Parathyroid adenoma (tissue), 2 donors: ENCODE measurements around the gene MTCH1.

Experiments
- H2AFZ ChIP-seq: fragments of 300-600 bp; sonication (generic); one replicate; pipeline ENCODE4 v1.7.0; 2017; ENCODE audit warnings: antibody characterized with exemption, mild to moderate bottlenecking
- H3K27ac ChIP-seq: fragments of 300-600 bp; sonication (generic); one replicate; pipeline ENCODE4 v1.7.0; 2017
- H3K27me3 ChIP-seq: fragments of 300-600 bp; sonication (generic); one replicate; pipeline ENCODE4 v1.7.0; 2017; ENCODE audit warnings: low read length; ENCODE audit not compliant: control insufficient read depth, insufficient read depth
- H3K36me3 ChIP-seq: fragments of 300-600 bp; sonication (generic); one replicate; pipeline ENCODE4 v1.7.0; 2017; ENCODE audit warnings: low read length; ENCODE audit not compliant: control insufficient read depth, insufficient read depth
- H3K4me1 ChIP-seq: fragments of 300-600 bp; sonication (generic); one replicate; pipeline ENCODE4 v1.7.0; 2017; ENCODE audit warnings: control low read depth
- H3K4me2 ChIP-seq: fragments of 300-600 bp; sonication (generic); one replicate; pipeline ENCODE4 v1.7.0; 2017; ENCODE audit warnings: low read length
- H3K4me3 ChIP-seq: fragments of 300-600 bp; sonication (generic); one replicate; pipeline ENCODE4 v1.7.0; 2017; ENCODE audit warnings: low read depth, low read length
- H3K79me2 ChIP-seq: fragments of 300-600 bp; sonication (generic); one replicate; pipeline ENCODE4 v1.7.0; 2017; ENCODE audit warnings: control low read depth
- H3K9ac ChIP-seq: fragments of 300-600 bp; sonication (generic); one replicate; pipeline ENCODE4 v1.7.0; 2017; ENCODE audit warnings: mild to moderate bottlenecking
- H3K9me3 ChIP-seq: fragments of 300-600 bp; sonication (generic); one replicate; pipeline ENCODE4 v1.7.0; 2017; ENCODE audit warnings: low read length; ENCODE audit not compliant: control insufficient read depth
- TF ChIP-seq, protein P1 (sequence below): fragments of 300-600 bp; sonication (generic); IDR thresholded peaks from one replicate; pipeline ENCODE4 v1.7.0; 2017; ENCODE audit warnings: antibody characterized with exemption, mild to moderate bottlenecking
- donor health status: primary hyperparathyroidism.

The MTCH1 gene

GRCh38 chr6:36955671-36956445 is 30.1 kb downstream of the MTCH1 start:
- Histone ChIP-seq H3K36me3 (no peaks in the 10 kb centered on the region), H3K9me3 (no peaks in the 10 kb centered on the region), H3K79me2 (no peaks in the 10 kb centered on the region), H3K4me3 (no peak overlapping the region), H3K27ac (no peak overlapping the region), H3K27me3 (no peaks in the 10 kb centered on the region), H3K4me1 (no peaks in the 10 kb centered on the region), H3K9ac (no peak overlapping the region), H2AFZ (peak overlapping the region; percentile 17), H3K4me2 (no peak overlapping the region)
- TF ChIP-seq, protein P1, sequence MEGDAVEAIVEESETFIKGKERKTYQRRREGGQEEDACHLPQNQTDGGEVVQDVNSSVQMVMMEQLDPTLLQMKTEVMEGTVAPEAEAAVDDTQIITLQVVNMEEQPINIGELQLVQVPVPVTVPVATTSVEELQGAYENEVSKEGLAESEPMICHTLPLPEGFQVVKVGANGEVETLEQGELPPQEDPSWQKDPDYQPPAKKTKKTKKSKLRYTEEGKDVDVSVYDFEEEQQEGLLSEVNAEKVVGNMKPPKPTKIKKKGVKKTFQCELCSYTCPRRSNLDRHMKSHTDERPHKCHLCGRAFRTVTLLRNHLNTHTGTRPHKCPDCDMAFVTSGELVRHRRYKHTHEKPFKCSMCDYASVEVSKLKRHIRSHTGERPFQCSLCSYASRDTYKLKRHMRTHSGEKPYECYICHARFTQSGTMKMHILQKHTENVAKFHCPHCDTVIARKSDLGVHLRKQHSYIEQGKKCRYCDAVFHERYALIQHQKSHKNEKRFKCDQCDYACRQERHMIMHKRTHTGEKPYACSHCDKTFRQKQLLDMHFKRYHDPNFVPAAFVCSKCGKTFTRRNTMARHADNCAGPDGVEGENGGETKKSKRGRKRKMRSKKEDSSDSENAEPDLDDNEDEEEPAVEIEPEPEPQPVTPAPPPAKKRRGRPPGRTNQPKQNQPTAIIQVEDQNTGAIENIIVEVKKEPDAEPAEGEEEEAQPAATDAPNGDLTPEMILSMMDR: no peak

DNA sequence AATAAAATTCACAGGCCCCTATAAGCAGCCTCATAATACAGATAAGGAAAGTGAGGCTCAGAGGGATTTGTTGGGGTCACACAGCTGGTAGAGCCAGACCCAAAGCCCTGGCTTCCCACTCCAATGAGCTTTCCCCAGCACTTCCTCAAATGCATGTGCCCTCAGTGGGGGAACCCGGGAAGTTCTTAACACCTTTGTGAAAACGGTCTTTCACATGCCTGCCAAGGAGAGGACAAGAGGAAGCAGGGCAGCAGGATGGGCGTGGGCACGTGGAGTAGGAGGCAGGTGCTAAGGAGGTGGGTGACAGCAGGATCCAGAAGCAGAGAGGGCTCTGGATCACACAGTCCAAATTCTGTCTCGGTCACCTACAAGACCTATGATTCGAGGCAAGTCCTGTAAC is 30.9 kb downstream of the MTCH1 start:
- TF ChIP-seq, protein P1: no peak
- H3K4me1 ChIP-seq: no peaks in the 10 kb centered on the region
- no peaks in the 10 kb centered on the region for H3K27me3 ChIP-seq
- no peak overlapping the region for H3K4me2 ChIP-seq
- no peak overlapping the region for H3K9ac ChIP-seq
- H2AFZ ChIP-seq: no peak overlapping the region
- no peaks in the 10 kb centered on the region for H3K9me3 ChIP-seq
- H3K36me3 ChIP-seq: no peaks in the 10 kb centered on the region
- H3K27ac ChIP-seq: no peak overlapping the region
- no peaks in the 10 kb centered on the region for H3K79me2 ChIP-seq
- no peak overlapping the region for H3K4me3 ChIP-seq

- Histone ChIP-seq H2AFZ (no peak within 1 kb of the TSS), H3K27me3 (no peaks in the 10 kb centered on the region), H3K79me2 (no peaks in the 10 kb centered on the region), H3K9me3 (no peaks in the 10 kb centered on the region), H3K4me1 (no peaks in the 10 kb centered on the region), H3K36me3 (no peaks in the 10 kb centered on the region), H3K4me3 (no peak within 1 kb of the TSS), H3K4me2 (no peak within 1 kb of the TSS), H3K9ac (no peak within 1 kb of the TSS), H3K27ac (no peak within 1 kb of the TSS)
- TF ChIP-seq, protein P1: no peak
Measured at GRCh38 chr6:36954262-36954931, 31.6 kb downstream of the MTCH1 start, which contains the start of gene PI16. TSS of gene PI16 (plus strand) at chr6:36954738. CDS start at chr6:36954761, 23 bp downstream.

DNA sequence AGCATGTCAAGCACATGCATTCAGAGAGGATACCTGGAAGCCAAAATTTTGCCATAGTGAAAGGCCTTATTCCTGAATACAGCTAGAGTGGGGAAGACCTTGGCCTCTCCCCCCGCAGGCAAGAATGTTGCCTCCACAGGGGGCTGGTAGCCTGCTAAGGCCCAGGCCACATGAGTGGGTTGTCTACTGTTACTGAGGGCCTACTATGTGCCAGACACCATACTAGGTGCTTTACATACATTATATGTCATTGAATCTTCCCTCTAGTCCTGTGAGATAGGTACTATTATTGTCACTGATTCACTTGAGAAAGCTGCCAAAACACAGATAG is 32.1 kb downstream of the MTCH1 start:
- no peaks in the 10 kb centered on the region for H3K36me3 ChIP-seq
- TF ChIP-seq, protein P1: no peak
- no peaks in the 10 kb centered on the region for H3K9me3 ChIP-seq
- H3K27me3 ChIP-seq: no peaks in the 10 kb centered on the region
- no peaks in the 10 kb centered on the region for H3K79me2 ChIP-seq
- no peak overlapping the region for H3K27ac ChIP-seq
- no peak overlapping the region for H3K4me3 ChIP-seq
- no peak overlapping the region for H2AFZ ChIP-seq
- H3K9ac ChIP-seq: no peak overlapping the region
- H3K4me1 ChIP-seq: no peaks in the 10 kb centered on the region
- H3K4me2 ChIP-seq: no peak overlapping the region
